GM21576 (cell line): Measurements from ENCODE around the gene SRPK1.

ENCODE experiments used
- ATAC-seq: cut with Tn5 transposase; IDR thresholded peaks from one replicate; pipeline ENCODE4 v1.9.1; 2021; ENCODE audit warnings: mild to moderate bottlenecking, moderate library complexity; ENCODE audit not compliant: unreplicated experiment

The SRPK1 gene

DNA sequence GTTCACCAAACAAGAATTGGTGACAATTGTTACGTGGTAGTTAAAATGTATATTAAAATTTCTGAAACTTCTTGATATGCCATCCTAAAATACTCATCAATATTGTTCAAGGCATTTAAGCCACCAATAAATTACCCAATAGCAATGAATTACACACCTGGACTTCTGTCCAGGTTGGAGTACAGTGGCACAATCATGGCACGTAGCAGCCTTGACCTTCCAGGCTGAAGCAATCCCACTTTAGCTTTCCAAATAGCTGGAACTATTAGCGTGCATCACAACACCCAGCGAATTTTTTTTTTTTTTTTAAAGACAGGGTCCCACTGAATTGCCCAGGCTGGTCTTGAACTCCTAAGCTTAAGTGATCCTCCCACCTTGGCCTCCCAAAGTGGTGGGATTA, 17.2 kb downstream of the SRPK1 start:
- no peak for ATAC-seq

DNA sequence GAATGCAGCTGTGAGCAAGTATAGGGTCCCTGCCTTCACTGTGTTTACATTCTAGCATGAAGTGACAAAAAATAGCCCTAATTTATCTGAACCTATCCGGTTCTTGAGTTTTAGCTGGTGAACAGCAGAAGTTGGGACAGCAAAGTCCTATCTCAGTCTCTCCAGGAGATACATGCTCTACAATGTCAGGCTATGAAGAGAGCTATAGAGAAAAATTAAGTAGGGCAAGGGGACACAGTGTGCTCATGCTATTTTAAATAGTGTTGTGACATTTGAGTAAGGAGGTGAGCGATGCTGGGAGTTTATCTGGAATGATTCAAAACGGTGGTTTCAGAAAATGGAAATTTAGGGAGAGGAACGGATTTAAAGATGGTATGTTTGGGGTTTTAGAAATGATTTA, 20.4 kb downstream of the SRPK1 start:
- ATAC-seq: no peak

DNA sequence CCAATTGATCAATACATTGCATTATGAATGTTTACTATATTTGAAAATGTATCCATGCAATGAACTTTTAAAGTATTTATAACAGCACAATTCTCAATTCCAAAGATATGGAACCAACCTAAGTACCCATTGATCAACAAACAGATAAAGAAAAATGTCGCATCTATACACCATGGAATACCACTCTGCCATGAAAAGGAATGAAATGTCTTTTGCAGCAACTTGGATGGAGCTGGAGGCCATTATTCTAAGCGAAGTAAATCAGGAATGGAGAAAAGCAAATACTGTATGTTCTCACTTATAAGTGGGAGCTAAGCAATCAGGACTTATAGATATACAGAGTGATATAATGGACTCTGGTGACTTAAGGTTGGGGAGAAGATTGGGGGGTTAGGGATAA, 22.9 kb downstream of the SRPK1 start:
- ATAC-seq: no peak

GRCh38 chr6:35897486-35897885, 23.4 kb downstream of the SRPK1 start:
- no peak for ATAC-seq

DNA sequence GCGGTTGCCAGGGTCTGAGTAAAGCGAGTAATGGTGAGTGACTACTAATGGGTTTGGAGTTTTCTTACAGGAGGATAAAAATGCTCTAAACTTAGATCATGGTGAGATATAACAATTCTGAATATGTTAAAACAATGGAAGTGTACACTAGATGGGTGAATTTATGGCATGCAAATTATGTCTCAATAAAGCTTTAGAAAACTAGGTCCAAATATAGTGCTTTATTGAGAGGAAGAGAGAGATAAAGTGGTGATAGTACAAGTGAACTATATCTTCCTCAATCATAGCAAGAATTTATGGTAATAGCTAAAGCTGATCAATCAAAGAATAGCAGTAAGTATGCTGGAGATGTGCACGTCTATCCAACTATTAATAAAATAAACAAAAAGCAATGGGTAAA, 23.9 kb downstream of the SRPK1 start:
- ATAC-seq: no peak

DNA sequence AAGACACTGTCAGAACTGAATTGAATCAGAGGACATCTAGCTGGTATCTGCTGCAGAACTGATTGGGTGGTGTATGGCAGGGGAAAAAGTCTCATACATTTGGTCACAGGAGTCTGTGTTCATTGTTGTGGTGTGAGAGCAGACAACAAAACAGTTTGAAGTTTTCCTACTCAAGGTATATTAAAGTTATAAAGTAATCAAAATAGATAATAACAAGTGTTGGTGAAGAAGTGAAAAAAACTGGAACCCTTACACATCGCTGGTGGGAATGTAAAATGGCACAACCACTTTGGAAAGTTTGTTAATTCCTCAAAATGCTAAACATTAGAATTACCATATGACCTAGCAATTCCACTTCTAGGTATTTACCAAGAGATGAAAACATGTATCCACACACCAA, 24.7 kb downstream of the SRPK1 start:
- ATAC-seq: no peak

GRCh38 chr6:35895560-35895959, 25.3 kb downstream of the SRPK1 start:
- ATAC-seq: no peak

GRCh38 chr6:35894776-35895175, 26.1 kb downstream of the SRPK1 start:
- ATAC-seq: no peak

DNA sequence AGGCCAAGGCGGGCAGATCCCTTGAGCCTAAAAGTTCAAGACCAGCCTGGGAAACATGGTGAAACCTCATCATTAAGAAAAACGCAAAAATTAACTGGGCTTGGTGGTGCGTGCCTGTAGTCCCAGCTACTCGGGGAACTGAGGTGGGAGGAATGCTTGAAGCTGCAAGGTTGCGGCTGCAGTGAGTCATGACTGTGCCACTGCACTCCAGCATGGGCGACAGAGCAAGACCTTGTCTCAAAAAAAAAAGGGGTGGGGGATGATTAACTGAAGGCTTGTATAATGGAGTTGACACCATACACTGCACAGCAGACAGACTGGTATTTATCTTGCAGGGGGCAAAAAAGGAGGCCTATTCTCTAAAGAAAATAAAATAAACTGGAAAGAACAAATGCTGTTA, 27.7 kb downstream of the SRPK1 start:
- ATAC-seq: no peak

DNA sequence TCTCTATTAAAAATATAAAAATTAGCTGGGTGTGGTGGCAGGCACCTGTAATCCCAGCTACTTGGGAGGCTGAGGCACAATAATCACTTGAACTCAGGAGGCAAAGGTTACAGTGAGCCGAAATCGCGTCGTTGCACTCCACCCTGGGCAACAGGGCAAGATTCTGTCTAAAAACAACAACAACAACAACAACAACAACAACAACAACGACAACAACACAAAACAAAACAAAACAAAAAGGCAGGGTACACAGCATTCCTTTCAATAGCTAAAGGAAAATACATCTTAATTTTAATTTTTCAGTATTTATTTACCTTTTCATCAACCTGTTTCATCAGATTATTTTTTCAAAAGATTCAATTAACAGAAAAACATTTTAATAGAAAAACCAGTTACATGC, 28.4 kb downstream of the SRPK1 start:
- ATAC-seq: no peak

GRCh38 chr6:35879151-35879550, 41.7 kb downstream of the SRPK1 start:
- no peak for ATAC-seq

DNA sequence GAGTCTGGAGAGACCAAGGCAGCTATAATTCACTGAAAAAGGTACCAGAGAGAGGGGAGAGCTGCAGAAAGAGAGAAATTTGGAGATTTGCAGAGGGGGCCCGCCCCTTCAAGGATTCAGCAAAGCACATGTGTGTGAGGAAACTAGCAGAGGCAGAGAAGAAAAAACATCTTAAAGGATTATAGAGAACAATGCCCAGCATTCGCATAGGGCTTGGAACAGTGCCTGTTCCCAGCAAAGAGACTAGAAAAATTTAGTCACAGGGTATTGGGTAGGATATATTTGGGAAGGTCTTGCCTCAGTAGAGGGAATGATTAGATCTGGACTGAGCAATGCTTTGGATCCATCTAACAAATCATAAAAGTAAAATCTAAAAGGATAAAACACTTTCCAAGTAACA, 44.0 kb downstream of the SRPK1 start:
- no peak for ATAC-seq

DNA sequence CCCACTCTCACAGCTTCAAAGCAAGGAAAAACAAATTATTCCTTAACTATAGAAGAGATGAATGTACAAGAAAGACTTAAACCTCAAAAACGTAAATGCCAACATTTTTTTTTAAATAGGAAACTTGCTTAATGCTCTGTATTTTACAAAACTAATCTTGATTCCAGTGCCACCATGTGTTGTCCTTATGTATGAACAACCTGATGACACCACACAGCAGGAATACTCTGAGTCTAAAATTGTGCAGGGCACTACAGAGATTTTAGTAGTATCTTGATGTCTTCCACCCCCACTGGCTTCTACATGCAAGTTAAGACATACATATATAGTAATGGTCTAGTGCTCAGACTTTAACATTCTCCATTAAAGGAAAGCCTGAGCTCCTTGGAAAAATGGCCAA, 46.2 kb downstream of the SRPK1 start:
- ATAC-seq: no peak

DNA sequence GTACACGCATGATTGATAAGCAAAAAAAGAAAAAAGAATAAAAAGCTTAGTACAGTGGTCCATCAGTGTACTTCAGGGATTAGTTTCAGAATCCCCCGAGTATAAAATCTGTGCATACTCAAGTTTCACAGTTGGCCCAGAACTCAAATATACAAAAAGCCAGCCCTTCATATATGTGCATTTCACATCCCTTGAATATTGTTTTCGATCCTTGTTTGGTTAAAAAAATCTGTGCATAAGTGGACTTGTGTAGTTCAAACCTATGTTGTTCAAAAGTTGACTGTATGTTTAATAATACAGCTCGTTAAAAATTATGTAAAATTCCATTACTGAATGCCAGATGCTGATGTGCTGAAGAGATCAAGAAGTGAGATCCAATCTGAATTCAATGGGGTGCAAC, 61.5 kb downstream of the SRPK1 start:
- no peak for ATAC-seq

GRCh38 chr6:35857853-35858252, 63.0 kb downstream of the SRPK1 start:
- no peak for ATAC-seq

- no peak for ATAC-seq
These were observed 64.6 kb downstream of the SRPK1 start for GRCh38 chr6:35856250-35856649.

DNA sequence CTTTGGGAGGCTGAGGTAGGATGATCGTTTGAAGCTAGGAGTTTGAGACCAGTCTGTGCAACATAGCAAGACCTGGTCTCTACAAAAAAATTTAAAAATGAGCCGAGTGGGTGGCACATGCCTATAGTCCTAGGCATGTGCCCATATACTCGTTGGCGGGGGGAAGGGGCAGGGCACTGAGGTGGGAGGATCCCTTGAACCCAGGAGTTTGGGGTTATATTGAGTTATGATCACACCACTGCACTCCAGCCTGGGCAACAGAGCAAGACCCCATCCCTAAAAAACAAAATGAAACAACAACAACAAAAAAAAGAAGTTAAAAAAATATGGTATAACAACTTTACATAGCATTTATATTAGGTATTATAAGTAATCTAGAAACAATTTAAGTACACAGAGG, 67.9 kb downstream of the SRPK1 start:
- ATAC-seq: no peak

GRCh38 chr6:35850208-35850607, 70.7 kb downstream of the SRPK1 start:
- no peak for ATAC-seq

DNA sequence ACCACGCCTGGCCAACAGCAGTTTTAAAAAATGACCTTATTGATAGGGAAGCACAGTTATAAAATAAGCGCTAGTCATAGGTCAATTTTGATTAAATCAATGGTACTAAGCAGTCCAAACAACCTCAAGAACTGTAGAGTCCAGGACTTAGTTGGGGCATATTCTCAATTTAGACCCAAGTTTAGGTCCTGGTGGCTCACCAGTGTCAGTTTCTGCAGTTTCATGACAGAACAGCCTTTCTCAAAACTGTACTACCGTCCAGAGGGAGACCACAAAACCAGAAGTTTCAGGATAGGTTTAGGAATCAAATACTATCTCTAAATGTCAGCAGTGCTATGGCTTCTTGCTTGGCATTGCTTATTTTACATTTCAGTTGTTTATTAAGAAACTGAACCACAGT, 76.6 kb downstream of the SRPK1 start:
- no peak for ATAC-seq

DNA sequence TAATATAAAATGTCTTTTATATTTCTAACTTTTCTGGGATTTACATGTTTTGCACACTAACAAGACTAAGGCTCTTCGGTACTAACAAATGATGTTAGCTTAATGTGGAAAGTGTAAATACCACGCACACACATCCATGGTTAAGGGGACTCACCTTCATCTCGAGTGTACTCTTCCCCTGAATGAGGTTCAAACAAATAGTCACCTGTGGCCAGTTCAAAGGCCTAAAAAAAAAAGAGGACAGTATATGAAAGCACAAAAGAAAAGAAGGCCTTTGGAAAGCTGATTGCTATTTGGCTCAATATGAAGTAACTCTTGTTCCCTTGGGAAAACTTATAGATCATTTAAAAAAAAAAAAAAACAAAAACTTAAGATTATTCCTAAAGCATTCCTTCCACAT, 78.5 kb downstream of the SRPK1 start:
- no peak for ATAC-seq

DNA sequence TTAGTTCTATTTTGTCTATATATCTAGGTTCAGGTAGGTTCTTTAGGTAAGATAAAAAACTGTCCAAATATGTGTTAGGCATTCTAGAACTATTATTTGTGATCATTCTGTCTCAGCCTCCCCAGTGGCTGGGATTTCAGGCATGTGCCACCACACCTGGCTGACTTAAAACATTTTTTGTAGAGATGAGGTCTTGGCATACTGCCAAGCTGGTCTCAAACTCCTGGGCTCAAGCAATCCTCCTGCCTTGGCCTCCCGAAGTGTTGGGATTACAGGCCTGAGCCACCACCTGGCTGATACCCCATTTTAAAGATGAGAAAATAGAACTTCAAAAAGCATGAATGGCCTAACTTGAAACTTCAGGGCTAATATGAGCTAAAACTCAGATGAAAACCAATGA, 81.9 kb downstream of the SRPK1 start:
- no peak for ATAC-seq

GRCh38 chr6:35833536-35833935, 87.4 kb downstream of the SRPK1 start:
- no peak for ATAC-seq

GRCh38 chr6:35831257-35832007, 89.5 kb downstream of the SRPK1 start:
- no peak for ATAC-seq
